CD4-positive, alpha-beta T cell treated with Interleukin-10 for 1 hour (primary cell): ENCODE data around the gene PIK3R6.
"Not testable (repeated sequence)": the region's sequence is repeated elsewhere in the genome, so short reads cannot be mapped to it uniquely, and the experiment has no call there.

Experiments
- DNase-seq: peaks from one replicate; pipeline ENCODE4 v3.0.0-alpha.2; 2020

The PIK3R6 gene

GRCh38 chr17:8872036-8872704 is 4.7 kb upstream of the PIK3R6 start:
- no peak for DNase-seq

GRCh38 chr17:8871081-8871581 is 3.7 kb upstream of the PIK3R6 start:
- no peak for DNase-seq

GRCh38 chr17:8870406-8871040 is 3.0 kb upstream of the PIK3R6 start:
- DNase-seq: no peak

- DNase-seq: no peak
Measured at GRCh38 chr17:8869114-8869815, 1.8 kb upstream of the PIK3R6 start.

GRCh38 chr17:8868529-8868951 is 1.1 kb upstream of the PIK3R6 start:
- DNase-seq: no peak

GRCh38 chr17:8868092-8868491 is 618 bp upstream of the PIK3R6 start:
- no peak for DNase-seq

- no peak for DNase-seq
Measured at GRCh38 chr17:8865811-8866210, 1.7 kb downstream of the PIK3R6 start.

GRCh38 chr17:8865385-8865784 is 2.1 kb downstream of the PIK3R6 start:
- DNase-seq: no peak

GRCh38 chr17:8862213-8863056 is 5.0 kb downstream of the PIK3R6 start:
- DNase-seq: no peak

GRCh38 chr17:8861495-8862181 is 5.8 kb downstream of the PIK3R6 start:
- DNase-seq: no peak

- DNase-seq: no peak
Measured at GRCh38 chr17:8859804-8860430, 7.6 kb downstream of the PIK3R6 start.

GRCh38 chr17:8859027-8859803 is 8.3 kb downstream of the PIK3R6 start:
- no peak for DNase-seq

- DNase-seq: peak; percentile 18
Measured at GRCh38 chr17:8857919-8858318, 9.6 kb downstream of the PIK3R6 start.

- no peak for DNase-seq
Measured at GRCh38 chr17:8856869-8857575, 10.5 kb downstream of the PIK3R6 start.

- DNase-seq: not testable (repeated sequence)
Measured at GRCh38 chr17:8856205-8856603, 11.3 kb downstream of the PIK3R6 start.

- DNase-seq: no peak
Measured at GRCh38 chr17:8855477-8856204, 11.8 kb downstream of the PIK3R6 start.

GRCh38 chr17:8851600-8851999 is 15.9 kb downstream of the PIK3R6 start:
- no peak for DNase-seq

GRCh38 chr17:8849311-8850041 is 18.0 kb downstream of the PIK3R6 start:
- DNase-seq: no peak

- no peak for DNase-seq
Measured at GRCh38 chr17:8847891-8848290, 19.6 kb downstream of the PIK3R6 start.
